Naive thymus-derived CD4-positive, alpha-beta T cell (primary cell): Measurements from ENCODE around the gene EYA4. TPM values are rescaled to one million over a fixed set of nuclear protein-coding genes. Genes with fewer than 3 reads are reported as not detected.

Source experiments
- ATAC-seq: fragments of 150-1000 bp; cut with Tn5 transposase; 2 replicates; pipeline ENCODE4 v1.10.0; 2021; ENCODE audit warnings: mild to moderate bottlenecking, moderate library complexity
- CTCF ChIA-PET: fragments of 350-600 bp; sonication (Branson Sonifier 250); formaldehyde crosslinking; loops from one replicate; lab custom pipeline; 2021; ENCODE audit warnings: antibody characterized with exemption; lab: Charles Lee
- POLR2A ChIA-PET: fragments of 350-600 bp; sonication (Branson Sonifier 250); formaldehyde crosslinking; loops from one replicate; lab custom pipeline; 2021; ENCODE audit warnings: antibody characterized with exemption, inconsistent platforms; lab: Charles Lee
- DNase-seq, 9 donors: peaks; one replicate each; pipeline versions ENCODE4 v3.0.0 to v3.0.0-alpha.2; 2020 to 2022; ENCODE audit warnings: mixed read lengths in 1 of 9
- H3K27ac ChIP-seq: one replicate; pipeline ENCODE4 v1.7.0; 2013; ENCODE audit warnings: mild to moderate bottlenecking, low read depth, low read length, moderate library complexity
- H3K27me3 ChIP-seq, 2 donors: one replicate each; pipeline ENCODE4 v1.7.0; 2013; ENCODE audit warnings: low read length in 2 of 2, mild to moderate bottlenecking in 2 of 2, moderate library complexity in 2 of 2; ENCODE audit not compliant: control insufficient read depth in 2 of 2, insufficient read depth in 2 of 2
- H3K36me3 ChIP-seq, 3 experiments: 1 replicate in 2 of 3; 2 replicates in 1 of 3; pipeline ENCODE4 v1.7.0; 2013; ENCODE audit warnings: low read length in 3 of 3, mild to moderate bottlenecking in 3 of 3, moderate library complexity in 1 of 3; ENCODE audit not compliant: insufficient read depth in 3 of 3, control insufficient read depth in 2 of 3
- H3K4me1 ChIP-seq, 2 donors: one replicate each; pipeline ENCODE4 v1.7.0; 2013; ENCODE audit warnings: low read length in 2 of 2, mild to moderate bottlenecking in 2 of 2, moderate library complexity in 1 of 2; ENCODE audit not compliant: control insufficient read depth in 2 of 2, insufficient read depth in 2 of 2
- H3K4me3 ChIP-seq: 2 replicates; pipeline ENCODE4 v1.7.0; 2013; ENCODE audit warnings: mild to moderate bottlenecking, low read length
- H3K9me3 ChIP-seq, 3 experiments: 1 replicate in 2 of 3; 2 replicates in 1 of 3; pipeline ENCODE4 v1.7.0; 2013; ENCODE audit warnings: low read length in 3 of 3; ENCODE audit not compliant: control insufficient read depth in 2 of 3
- H3K27ac Mint-ChIP-seq, 9 donors: one replicate each; pipeline ENCODE4 v1.8.0; 2020 to 2022; ENCODE audit warnings: mixed read lengths in 9 of 9, mild to moderate bottlenecking in 8 of 9, moderate library complexity in 5 of 9, inconsistent platforms in 2 of 9
- H3K27me3 Mint-ChIP-seq, 5 donors: one replicate each; pipeline ENCODE4 v1.8.0; 2021 to 2022; ENCODE audit warnings: mixed read lengths in 5 of 5, mild to moderate bottlenecking in 1 of 5
- H3K36me3 Mint-ChIP-seq, 5 donors: one replicate each; pipeline ENCODE4 v1.8.0; 2020 to 2022; ENCODE audit warnings: mixed read lengths in 5 of 5, mild to moderate bottlenecking in 3 of 5, inconsistent platforms in 1 of 5
- H3K4me1 Mint-ChIP-seq, 7 donors: one replicate each; pipeline ENCODE4 v1.8.0; 2020 to 2022; ENCODE audit warnings: mixed read lengths in 7 of 7, mild to moderate bottlenecking in 3 of 7, inconsistent platforms in 1 of 7
- H3K4me3 Mint-ChIP-seq, 10 donors: one replicate each; pipeline ENCODE4 v1.8.0; 2020 to 2022; ENCODE audit warnings: mild to moderate bottlenecking in 10 of 10, mixed read lengths in 10 of 10, moderate library complexity in 6 of 10, inconsistent platforms in 2 of 10
- H3K9me3 Mint-ChIP-seq, 11 donors: one replicate each; pipeline ENCODE4 v1.8.0; 2020 to 2022; ENCODE audit warnings: mixed read lengths in 11 of 11, mild to moderate bottlenecking in 4 of 11, inconsistent platforms in 1 of 11, moderate library complexity in 1 of 11
- intact Hi-C, 2 donors: fragments of 100-400 bp; cut with micrococcal nuclease; formaldehyde crosslinking; loops; one replicate each; pipeline ENCODE4 v1.15.1; 2023
- polyA plus RNA-seq, 2 donors: library from polyadenylated mRNA; unstranded; fragments of 300-500 nt; fragmentation: Illumina TruSeq; gene quantifications; one replicate each; pipeline ENCODE4 v1.2.3, GENCODE V29; 2021
- total RNA-seq, 6 experiments: library from RNA in 5 of 6; stranded (reverse) in 5 of 6; gene quantifications; 1 replicate in 5 of 6; 2 replicates in 1 of 6; pipeline ENCODE4 v1.2.3 and lab custom pipeline; 2021 to 2026

EYA4 gene
- total and polyA plus RNA-seq, 7 experiments from 2014 or later, result not detected

GRCh38 chr6:133441491-133441890, 200.3 kb downstream of the EYA4 start:
- intact Hi-C loops, result no loop called here
- H3K27ac Mint-ChIP-seq, result no peak overlapping the region
- H3K4me1 ChIP-seq, result no peaks in the 10 kb centered on the region
- no peaks in the 10 kb centered on the region for H3K9me3 ChIP-seq
- no peaks in the 10 kb centered on the region for H3K36me3 Mint-ChIP-seq
- ChIA-PET POLR2A (no interaction called here), CTCF (no interaction called here)
- DNase-seq (no peak), ATAC-seq (no peak)
- peaks cover 0 to 3% (median 0%) of the 10 kb centered on the region in 11 donors for H3K9me3 Mint-ChIP-seq
- H3K4me1 Mint-ChIP-seq, result no peaks in the 10 kb centered on the region
- no peak overlapping the region for H3K4me3 ChIP-seq
- no peak overlapping the region for H3K27ac ChIP-seq
- H3K27me3 ChIP-seq, result no peaks in the 10 kb centered on the region
- H3K4me3 Mint-ChIP-seq, result no peak overlapping the region
- H3K36me3 ChIP-seq, result no peaks in the 10 kb centered on the region
- no peaks in the 10 kb centered on the region for H3K27me3 Mint-ChIP-seq

GRCh38 chr6:133446789-133447188, 205.6 kb downstream of the EYA4 start:
- no peaks in the 10 kb centered on the region for H3K36me3 Mint-ChIP-seq
- H3K27me3 Mint-ChIP-seq, result no peaks in the 10 kb centered on the region
- intact Hi-C loops, result no loop called here
- no peaks in the 10 kb centered on the region for H3K36me3 ChIP-seq
- H3K4me3 ChIP-seq, result no peak overlapping the region
- H3K9me3 ChIP-seq, result no peaks in the 10 kb centered on the region
- CTCF ChIA-PET, result no interaction called here
- POLR2A ChIA-PET, result no interaction called here
- H3K27ac ChIP-seq, result no peak overlapping the region
- no peak overlapping the region for H3K4me3 Mint-ChIP-seq
- H3K27me3 ChIP-seq, result no peaks in the 10 kb centered on the region
- H3K27ac Mint-ChIP-seq, result no peak overlapping the region
- DNase-seq (no peak), ATAC-seq (no peak)
- H3K4me1 ChIP-seq, result no peaks in the 10 kb centered on the region
- H3K4me1 Mint-ChIP-seq, result no peaks in the 10 kb centered on the region
- H3K9me3 Mint-ChIP-seq, result no peaks in the 10 kb centered on the region

GRCh38 chr6:133447924-133448323, 206.8 kb downstream of the EYA4 start:
- H3K9me3 Mint-ChIP-seq, result no peaks in the 10 kb centered on the region
- no peak overlapping the region for H3K4me3 Mint-ChIP-seq
- H3K27ac Mint-ChIP-seq, result no peak overlapping the region
- no peaks in the 10 kb centered on the region for H3K36me3 ChIP-seq
- H3K27ac ChIP-seq, result no peak overlapping the region
- ATAC-seq (no peak), DNase-seq (no peak)
- ChIA-PET CTCF (no interaction called here), POLR2A (no interaction called here)
- H3K9me3 ChIP-seq, result no peaks in the 10 kb centered on the region
- intact Hi-C loops, result no loop called here
- no peaks in the 10 kb centered on the region for H3K27me3 Mint-ChIP-seq
- no peak overlapping the region for H3K4me3 ChIP-seq
- no peaks in the 10 kb centered on the region for H3K4me1 Mint-ChIP-seq
- no peaks in the 10 kb centered on the region for H3K4me1 ChIP-seq
- H3K36me3 Mint-ChIP-seq, result no peaks in the 10 kb centered on the region
- no peaks in the 10 kb centered on the region for H3K27me3 ChIP-seq

- H3K36me3 Mint-ChIP-seq, result no peaks in the 10 kb centered on the region
- H3K4me1 Mint-ChIP-seq, result no peaks in the 10 kb centered on the region
- H3K27ac Mint-ChIP-seq, result no peak overlapping the region
- ChIA-PET POLR2A (no interaction called here), CTCF (no interaction called here)
- Histone ChIP-seq H3K9me3 (no peaks in the 10 kb centered on the region), H3K27me3 (peaks cover 0 to 4% of the 10 kb centered on the region in 2 donors), H3K4me1 (no peaks in the 10 kb centered on the region), H3K27ac (no peak overlapping the region), H3K4me3 (no peak overlapping the region), H3K36me3 (no peaks in the 10 kb centered on the region)
- DNase-seq (no peak), ATAC-seq (no peak)
- H3K4me3 Mint-ChIP-seq, result no peak overlapping the region
- H3K9me3 Mint-ChIP-seq, result no peaks in the 10 kb centered on the region
- no peaks in the 10 kb centered on the region for H3K27me3 Mint-ChIP-seq
- intact Hi-C loops, result no loop called here
Observed at GRCh38 chr6:133456439-133456838, 215.3 kb downstream of the EYA4 start.

- no peak overlapping the region for H3K27ac Mint-ChIP-seq
- CTCF ChIA-PET, result no interaction called here
Observed at GRCh38 chr6:133456944-133457343, 215.8 kb downstream of the EYA4 start.

GRCh38 chr6:133460101-133460500, 218.9 kb downstream of the EYA4 start:
- POLR2A ChIA-PET, result no interaction called here
- no peaks in the 10 kb centered on the region for H3K4me1 Mint-ChIP-seq
- CTCF ChIA-PET, result no interaction called here

More at GRCh38 chr6:133456944-133457343, 215.8 kb downstream of the EYA4 start:
- POLR2A ChIA-PET, result no interaction called here
- no peak for ATAC-seq
- Histone ChIP-seq H3K27me3 (peaks cover 0 to 4% of the 10 kb centered on the region in 2 donors), H3K4me1 (no peaks in the 10 kb centered on the region), H3K9me3 (no peaks in the 10 kb centered on the region), H3K27ac (no peak overlapping the region), H3K4me3 (no peak overlapping the region), H3K36me3 (no peaks in the 10 kb centered on the region)
- DNase-seq, result no peak
- Mint-ChIP-seq H3K9me3 (no peaks in the 10 kb centered on the region), H3K4me1 (no peaks in the 10 kb centered on the region), H3K27me3 (no peaks in the 10 kb centered on the region), H3K4me3 (no peak overlapping the region), H3K36me3 (no peaks in the 10 kb centered on the region)
- intact Hi-C loops, result no loop called here

GRCh38 chr6:133463790-133464189, 222.6 kb downstream of the EYA4 start:
- H3K4me3 ChIP-seq, result no peak overlapping the region
- no peaks in the 10 kb centered on the region for H3K36me3 Mint-ChIP-seq
- POLR2A ChIA-PET, result no interaction called here

More at GRCh38 chr6:133460101-133460500, 218.9 kb downstream of the EYA4 start:
- H3K4me1 ChIP-seq, result no peaks in the 10 kb centered on the region
- intact Hi-C loops, result no loop called here
- H3K9me3 ChIP-seq, result no peaks in the 10 kb centered on the region
- no peak overlapping the region for H3K27ac Mint-ChIP-seq
- no peak overlapping the region for H3K4me3 ChIP-seq
- H3K9me3 Mint-ChIP-seq, result no peaks in the 10 kb centered on the region
- H3K36me3 ChIP-seq, result no peaks in the 10 kb centered on the region
- no peaks in the 10 kb centered on the region for H3K36me3 Mint-ChIP-seq
- H3K4me3 Mint-ChIP-seq, result no peak overlapping the region
- DNase-seq (no peak), ATAC-seq (no peak)
- peaks cover 0 to 4% of the 10 kb centered on the region in 2 donors for H3K27me3 ChIP-seq
- no peak overlapping the region for H3K27ac ChIP-seq
- H3K27me3 Mint-ChIP-seq, result peaks cover 0 to 9% (median 0%) of the 10 kb centered on the region in 5 donors

More at GRCh38 chr6:133463790-133464189, 222.6 kb downstream of the EYA4 start:
- no peaks in the 10 kb centered on the region for H3K9me3 ChIP-seq
- Mint-ChIP-seq H3K4me3 (no peak overlapping the region), H3K9me3 (peaks cover 0 to 6% (median 0%) of the 10 kb centered on the region in 11 donors), H3K27me3 (peaks cover 0 to 15% (median 4%) of the 10 kb centered on the region in 5 donors), H3K27ac (no peak overlapping the region), H3K4me1 (no peaks in the 10 kb centered on the region)
- no peaks in the 10 kb centered on the region for H3K27me3 ChIP-seq
- CTCF ChIA-PET, result no interaction called here
- no peaks in the 10 kb centered on the region for H3K36me3 ChIP-seq
- H3K4me1 ChIP-seq, result no peaks in the 10 kb centered on the region
- ATAC-seq, result no peak
- no peak for DNase-seq
- intact Hi-C loops, result no loop called here
- H3K27ac ChIP-seq, result no peak overlapping the region
